NCI-H1694 (cell line): ENCODE results near the gene CEP131.
A peak's percentile ranks its signal among the peaks of the same experiment; 100 is the strongest.

Experiments used
- DNase-seq: peaks from one replicate; lab custom pipeline; 2025; lab: John Stamatoyannopoulos, UW

The CEP131 gene

GRCh38 chr17:81222906-81223761, at the start of gene CEP131:
TSS of gene CEP131 (minus strand) at chr17:81222965. CDS start at chr17:81220056, 2,909 bp downstream.
- DNase-seq: peak; percentile 85

- no peak for DNase-seq
These were observed 48.5 kb upstream of the CEP131 start for GRCh38 chr17:81271226-81271625.

GRCh38 chr17:81270279-81270678, 47.5 kb upstream of the CEP131 start:
- DNase-seq: no peak

DNA sequence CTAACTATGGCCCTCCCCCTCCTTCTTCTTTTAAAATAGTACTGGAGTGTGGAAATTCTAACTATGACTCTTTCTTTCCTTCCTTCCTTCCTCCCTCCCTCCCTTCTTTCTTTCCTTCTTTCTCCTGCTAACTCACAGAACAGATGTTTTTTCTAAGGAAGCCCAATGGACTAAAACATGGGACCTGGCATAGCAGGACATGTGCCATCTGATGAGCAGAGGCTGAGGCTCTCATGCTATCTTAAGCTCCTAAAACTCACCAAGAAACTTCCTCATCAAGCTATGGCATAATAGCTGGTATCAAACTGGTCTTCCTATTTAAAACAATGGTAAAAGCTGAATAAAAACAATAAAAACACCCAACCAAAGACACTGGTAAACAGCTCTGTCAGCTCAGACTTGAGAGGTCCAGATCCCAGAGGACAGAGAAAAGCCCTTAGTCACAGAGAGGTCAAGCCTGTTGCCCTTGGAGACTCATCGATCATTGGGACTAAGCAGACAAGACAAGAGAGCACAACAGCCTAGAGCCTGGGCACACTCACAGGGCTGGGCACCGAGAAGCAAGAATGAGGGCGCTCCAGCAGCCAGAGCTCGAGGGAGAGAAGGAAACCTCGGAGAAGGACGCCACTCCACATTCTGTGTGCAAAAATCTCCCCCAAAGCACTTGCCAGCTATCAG, 44.8 kb upstream of the CEP131 start:
- no peak for DNase-seq

DNA sequence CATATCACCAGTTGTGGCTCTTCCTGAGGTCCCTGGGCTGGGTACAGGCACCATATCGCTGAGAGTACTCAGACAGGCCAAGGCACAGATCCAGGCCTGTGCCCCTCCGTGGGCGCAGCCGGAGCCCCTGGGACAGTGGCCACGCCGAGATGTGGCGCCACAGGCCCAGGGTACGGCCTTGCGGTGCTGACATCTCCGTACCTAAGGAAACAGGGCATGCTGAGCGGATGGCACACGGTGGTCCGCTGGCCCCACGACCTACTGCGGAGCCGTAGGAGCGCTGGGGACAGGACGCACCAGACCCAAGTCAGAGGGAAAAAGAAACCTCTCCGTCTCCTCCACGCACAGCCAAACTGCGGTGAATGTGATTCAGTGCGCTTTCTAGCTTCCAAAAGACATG, 42.8 kb upstream of the CEP131 start:
- no peak for DNase-seq

GRCh38 chr17:81264640-81265039, 41.9 kb upstream of the CEP131 start:
- no peak for DNase-seq

DNA sequence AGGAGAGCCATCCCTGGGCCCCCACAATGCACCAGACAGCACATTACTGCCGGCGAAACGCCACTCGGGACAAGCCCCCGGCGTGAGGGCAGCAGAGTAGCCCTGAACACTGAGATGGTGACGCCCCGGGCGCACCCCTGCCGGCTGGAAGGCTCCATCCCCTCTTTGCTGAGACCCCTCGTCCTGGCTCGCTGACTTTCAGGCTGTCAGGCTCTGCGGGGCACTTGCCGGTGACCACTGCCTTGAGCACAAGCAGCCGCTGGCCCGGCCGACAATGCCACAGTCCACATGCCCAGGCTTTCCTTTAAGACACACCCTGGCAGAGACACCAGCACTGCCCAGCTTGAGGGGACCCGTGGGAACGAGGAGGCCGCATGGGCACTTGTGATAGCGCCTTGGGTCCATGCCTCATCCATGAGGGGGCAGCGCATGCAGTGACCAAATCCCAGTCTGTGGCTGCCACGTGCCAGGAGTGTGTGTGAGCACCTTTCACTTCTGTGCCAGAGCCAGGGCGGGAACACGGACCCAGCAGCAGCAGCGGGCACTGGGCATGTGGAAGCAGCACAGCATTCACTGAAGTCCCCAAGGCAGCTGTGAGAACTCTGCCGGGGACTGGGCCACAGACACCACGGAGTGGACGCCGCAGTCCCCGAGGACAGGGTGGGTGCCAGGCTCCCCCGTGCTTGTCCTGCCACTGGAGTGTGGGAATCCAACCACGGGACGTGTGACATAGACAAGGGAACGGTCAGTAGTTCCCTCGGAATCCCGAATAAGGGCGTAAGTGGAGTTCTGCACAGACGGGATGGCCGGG, 40.8 kb upstream of the CEP131 start:
- no peak for DNase-seq

GRCh38 chr17:81261582-81262336, 39.0 kb upstream of the CEP131 start:
- no peak for DNase-seq

DNA sequence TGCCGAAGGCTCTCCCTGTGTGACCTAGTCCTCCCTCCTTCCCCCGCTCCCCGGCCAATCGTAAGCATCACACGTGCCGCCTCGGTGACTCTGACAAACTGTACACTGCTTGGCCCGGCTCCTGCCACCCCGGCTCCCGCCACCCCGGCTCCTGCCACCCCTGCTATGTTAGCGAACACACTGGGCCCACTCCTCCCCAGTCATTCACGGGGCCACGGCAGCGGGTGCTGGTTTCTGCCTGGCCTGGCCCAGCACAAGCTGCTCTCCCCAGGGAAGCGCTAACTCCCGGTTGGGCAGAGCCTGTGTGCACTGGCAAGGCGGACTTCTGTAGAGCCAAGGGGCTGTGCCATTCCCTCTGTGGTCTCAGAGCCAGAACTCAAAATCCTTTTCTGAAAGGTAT, 38.3 kb upstream of the CEP131 start:
- DNase-seq: no peak

DNA sequence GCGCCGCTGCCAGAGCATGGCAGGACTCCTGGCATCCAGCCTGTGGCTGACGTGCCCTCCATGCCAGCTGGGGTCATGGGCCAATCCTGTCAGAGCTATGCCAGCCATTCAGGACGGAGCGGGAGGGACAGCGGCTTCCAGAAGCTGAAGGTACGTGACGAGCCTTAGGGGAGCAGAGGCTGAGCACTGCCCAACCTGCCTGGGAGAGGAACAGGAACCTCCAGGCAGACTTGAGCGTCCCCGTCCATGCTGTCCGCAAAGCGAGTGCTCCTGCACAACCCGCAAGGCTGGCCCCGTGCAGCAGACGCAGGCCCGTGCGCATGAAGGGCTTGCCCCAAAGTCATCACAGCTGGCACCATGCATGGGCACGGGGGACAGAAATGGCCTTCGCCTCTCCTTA, 37.9 kb upstream of the CEP131 start:
- no peak for DNase-seq

DNA sequence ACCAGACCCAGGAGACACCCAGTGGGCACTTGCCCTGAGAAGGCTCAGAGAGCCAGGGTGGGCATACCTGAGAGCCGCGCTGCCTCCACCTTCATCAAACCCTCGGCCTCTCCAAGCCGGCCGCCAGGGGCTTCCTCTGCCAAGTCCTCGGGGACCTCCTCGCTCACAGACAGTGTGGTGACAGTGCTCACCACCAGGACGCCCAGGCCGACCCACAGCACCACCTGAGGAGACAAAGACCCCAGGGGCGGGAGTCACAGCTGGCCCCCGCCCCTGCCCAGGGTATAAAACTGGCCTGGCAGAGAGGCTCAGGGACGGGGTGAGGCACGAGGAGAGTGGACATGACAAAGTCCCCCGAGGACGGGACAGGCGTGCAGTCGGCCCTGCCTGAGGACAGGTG, 37.4 kb upstream of the CEP131 start:
- DNase-seq: no peak

GRCh38 chr17:81259058-81259605, 36.4 kb upstream of the CEP131 start:
- no peak for DNase-seq

DNA sequence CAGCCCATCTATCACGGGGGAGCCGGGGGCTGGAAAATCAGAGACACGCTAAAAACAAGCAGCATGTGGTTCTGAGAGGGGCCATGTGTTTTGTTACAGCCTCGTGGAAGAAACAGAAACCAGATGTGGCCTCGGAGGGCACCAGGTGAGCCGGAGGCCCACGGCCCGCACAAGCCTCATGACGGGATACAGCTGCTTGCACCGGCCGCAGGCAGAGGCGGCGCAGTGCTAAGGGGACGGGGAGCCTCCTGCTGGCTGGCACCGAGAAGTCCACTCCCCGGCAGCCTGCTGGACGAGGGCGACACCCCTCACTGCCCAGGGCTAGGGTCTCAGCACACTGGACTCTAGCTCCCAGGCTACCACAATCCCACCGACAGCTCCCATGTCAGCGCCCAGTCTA, 35.5 kb upstream of the CEP131 start:
- no peak for DNase-seq

GRCh38 chr17:81257533-81257932, 34.8 kb upstream of the CEP131 start:
- no peak for DNase-seq

DNA sequence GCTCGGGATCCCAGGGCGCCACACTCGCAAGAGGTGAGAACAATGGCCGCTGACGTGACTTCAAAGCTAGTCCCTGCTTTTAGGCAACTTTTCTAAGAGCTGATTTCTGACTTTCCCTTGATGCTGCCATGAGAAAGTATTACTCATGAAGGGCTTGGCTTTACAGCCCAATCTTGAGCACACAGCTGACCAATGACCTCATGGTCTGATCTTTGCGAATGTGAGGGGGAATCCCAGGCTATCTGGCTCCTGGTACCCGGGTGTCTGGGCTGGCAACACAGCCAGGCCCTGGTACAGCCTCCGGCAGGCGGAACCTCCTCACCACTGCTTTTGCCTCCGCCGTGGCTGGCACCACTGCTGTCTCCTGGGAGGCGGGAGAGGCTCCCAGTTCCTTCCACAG, 33.9 kb upstream of the CEP131 start:
- DNase-seq: no peak

DNA sequence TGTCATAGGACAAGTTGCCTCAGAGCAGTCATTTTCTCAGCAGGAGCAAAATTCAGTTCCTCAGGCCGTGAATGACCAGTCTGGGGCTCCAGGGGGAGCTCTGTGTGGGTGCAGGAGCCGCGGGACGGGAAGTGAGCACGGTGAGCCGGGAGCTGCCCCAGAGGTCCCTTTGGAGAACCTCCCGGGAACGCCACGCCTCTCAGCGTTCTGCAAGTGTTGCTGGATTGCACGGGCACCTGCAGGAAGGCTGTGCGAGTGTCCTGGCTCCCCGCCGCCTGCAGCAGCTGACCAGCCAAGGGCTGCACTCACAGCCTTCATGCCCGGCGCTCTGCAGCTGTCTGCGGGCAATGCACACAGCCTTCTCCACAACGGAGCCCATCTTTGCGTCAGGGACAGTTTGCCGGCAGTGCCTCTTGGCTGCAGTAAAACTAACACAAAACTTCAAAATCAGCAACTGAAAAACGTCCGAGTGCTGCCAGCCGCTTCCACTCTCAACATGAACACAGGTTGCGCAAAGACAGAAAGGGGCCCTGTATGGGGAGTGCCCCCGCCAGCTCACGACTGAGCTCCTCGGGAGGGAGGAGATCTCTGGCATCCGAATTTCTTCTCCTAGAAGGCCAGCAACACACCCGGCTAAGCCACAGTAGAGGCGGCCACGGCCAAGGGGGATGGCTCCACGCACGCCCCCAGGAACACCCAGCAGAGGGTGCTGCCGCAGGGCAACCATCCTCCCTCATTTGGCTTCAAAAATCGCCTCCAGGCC, 32.4 kb upstream of the CEP131 start:
- no peak for DNase-seq

DNA sequence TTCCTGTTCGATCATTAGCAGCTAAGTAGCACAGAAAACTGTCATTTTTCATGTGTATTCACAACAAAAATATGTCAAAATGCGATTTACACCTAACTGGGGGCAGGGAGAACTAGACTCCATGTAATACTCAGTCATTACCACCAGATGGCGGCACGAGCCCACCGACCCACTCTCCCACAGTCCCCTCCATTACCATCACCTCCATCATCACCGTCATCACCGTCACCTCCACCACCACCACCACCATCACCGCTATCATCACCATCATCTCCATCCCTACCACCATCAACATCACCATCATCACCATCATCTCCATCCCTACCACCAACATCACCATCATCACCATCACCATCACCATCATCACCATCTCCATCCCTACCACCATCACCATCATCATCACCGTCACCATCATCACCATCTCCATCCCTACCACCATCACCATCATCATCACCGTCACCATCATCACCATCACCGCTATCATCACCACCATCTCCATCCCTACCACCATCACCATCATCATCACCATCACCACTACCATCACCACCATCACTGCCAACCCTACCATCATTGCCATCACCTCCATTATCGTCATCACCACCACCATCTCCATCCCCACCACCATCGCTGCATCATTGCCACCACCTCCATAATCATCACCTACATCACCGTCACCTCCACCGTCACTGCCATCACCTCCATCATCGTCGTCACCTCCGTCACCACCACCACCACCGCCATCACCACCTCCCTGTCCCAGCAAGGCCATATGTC, 30.8 kb upstream of the CEP131 start:
- peak; percentile 52 for DNase-seq

DNA sequence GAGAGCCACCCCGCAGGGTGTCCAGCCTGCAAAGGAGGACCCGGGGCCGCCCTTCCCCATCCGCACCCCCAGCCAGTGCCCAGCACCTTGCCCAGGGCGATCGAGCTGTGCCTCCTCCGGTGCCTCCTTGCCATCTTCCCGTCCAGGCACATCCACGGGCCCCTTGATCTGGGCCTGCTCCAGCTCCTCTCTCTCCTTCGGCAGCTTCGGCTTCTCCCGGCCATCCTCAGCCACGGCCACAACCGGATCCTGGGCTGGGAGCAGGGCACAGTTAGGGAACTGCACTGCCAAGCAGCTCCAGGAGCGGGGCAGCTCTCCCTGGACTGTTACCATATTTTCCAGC, 30.2 kb upstream of the CEP131 start:
- DNase-seq: no peak

DNA sequence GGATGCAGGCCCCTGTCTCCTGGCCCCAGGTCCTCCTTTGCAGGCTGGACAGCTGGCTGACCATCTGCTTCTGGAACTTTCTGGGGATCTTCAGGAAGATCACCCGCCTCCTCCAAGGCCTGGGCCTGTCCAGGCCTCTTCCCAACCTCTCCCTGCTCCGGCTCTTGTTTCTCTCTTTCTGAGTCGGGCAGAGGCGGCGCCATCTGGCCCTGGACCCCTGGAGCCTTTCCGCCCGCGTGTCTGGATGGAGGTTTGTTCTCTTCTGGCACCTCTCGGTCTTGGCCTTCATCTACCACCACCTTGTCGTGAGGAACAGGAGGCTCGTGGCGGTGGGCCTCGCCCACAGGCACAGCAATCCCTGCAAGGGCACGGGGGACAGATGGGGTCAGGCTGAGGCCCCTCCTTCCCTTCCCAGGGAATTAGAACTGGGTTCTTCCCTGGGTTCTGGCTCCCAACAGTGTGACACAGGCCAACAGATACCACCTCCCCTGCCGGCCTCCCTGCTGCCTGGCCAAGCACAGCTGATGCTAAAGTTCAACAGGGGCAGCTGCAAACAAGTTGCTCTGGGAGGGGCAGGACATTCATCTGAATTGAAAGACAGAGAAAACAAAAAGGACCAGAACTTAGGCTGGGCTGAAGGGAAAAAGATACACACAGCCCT, 29.7 kb upstream of the CEP131 start:
- DNase-seq: peak; percentile 42
